K562 (cell line): Measurements from ENCODE around the gene AGPAT4. TPM values are rescaled to one million over a fixed set of nuclear protein-coding genes. Genes with fewer than 3 reads are reported as not detected.
A peak's percentile ranks its signal among the peaks of the same experiment; 100 is the strongest.

Source experiments
- ATAC-seq: fragments of 200-7000 bp; cut with Tn5 transposase; 3 replicates; pipeline ENCODE4 v1.9.1; 2020; ENCODE audit warnings: moderate library complexity
- BruUV-seq: library from RNA; stranded (reverse); fragments of 400-500 nt; replicated peaks from 2 replicates; lab custom pipeline; 2021; lab: Mats Ljungman, UMichigan
- CTCF ChIA-PET: fragments of 300-600 bp; formaldehyde crosslinking; extraction: SDS; loops from one replicate; lab custom pipeline; 2021; ENCODE audit warnings: low intra/inter-chr PET ratio; lab: Yijun Ruan, JAX
- POLR2A ChIA-PET: fragments of 300-600, 350-650 bp; sonication (Branson Sonifier 250); formaldehyde crosslinking; extraction: SDS; loops from one replicate; lab custom pipeline; 2021; ENCODE audit warnings: antibody characterized with exemption, inconsistent platforms; lab: Yijun Ruan, JAX
- DNase-seq, 4 experiments: peaks; one replicate each; pipeline versions ENCODE4 v3.0.0 to v3.0.0-alpha.2; 2011 to 2018; ENCODE audit warnings: low spot score in 3 of 4, mixed read lengths in 3 of 4; ENCODE audit errors: extremely low read depth in 1 of 4
- FAIRE-seq: peaks from 2 replicates; lab custom pipeline; 2011; peaks lifted over from hg19 to GRCh38; lab: Jason Lieb, UNC
- H2AFZ ChIP-seq: 2 replicates; pipeline ENCODE4 v1.6.0; 2011; ENCODE audit warnings: low read depth, low read length, control low read depth, inconsistent platforms
- H3K27ac ChIP-seq: fragments of 200-600 bp; 3 replicates; pipeline ENCODE4 v1.8.0; 2011; ENCODE audit warnings: low read depth, mild to moderate bottlenecking, control low read depth, inconsistent platforms, low read length, moderate library complexity, mixed read lengths; ENCODE audit errors: extremely low read depth
- H3K27me3 ChIP-seq, 2 experiments: fragments of 300-600 bp in 1 of 2; 2 replicates in 1 of 2; 3 replicates in 1 of 2; pipeline versions ENCODE4 v1.6.0 to v1.8.0; 2011; ENCODE audit warnings: inconsistent platforms in 2 of 2, low read length in 2 of 2, mild to moderate bottlenecking in 1 of 2, mixed read lengths in 1 of 2, moderate library complexity in 1 of 2; ENCODE audit not compliant: control insufficient read depth in 2 of 2, insufficient read depth in 2 of 2
- H3K36me3 ChIP-seq: fragments of 300-600 bp; 3 replicates; pipeline ENCODE4 v1.8.0; 2011; ENCODE audit warnings: mild to moderate bottlenecking, low read length, inconsistent platforms; ENCODE audit not compliant: control insufficient read depth, insufficient read depth
- H3K4me1 ChIP-seq, 2 experiments: fragments of 200-600 bp in 1 of 2; replicated peaks in 1 of 2; 2 replicates in 1 of 2; 3 replicates in 1 of 2; pipeline versions ENCODE4 v1.5.1 to v1.8.0; 2011; ENCODE audit warnings: inconsistent platforms in 2 of 2, low read length in 2 of 2, mild to moderate bottlenecking in 1 of 2, mixed read lengths in 1 of 2, moderate library complexity in 1 of 2; ENCODE audit not compliant: control insufficient read depth in 2 of 2, insufficient read depth in 2 of 2
- H3K4me2 ChIP-seq: 2 replicates; pipeline ENCODE4 v1.6.1; 2011; ENCODE audit warnings: low read length, control low read depth, inconsistent platforms, mixed read lengths; ENCODE audit not compliant: insufficient read depth
- H3K4me3 ChIP-seq: fragments of 200-600 bp; sonication (generic), shearing (Covaris generic); 2 replicates; pipeline ENCODE4 v1.5.1; 2016; ENCODE audit warnings: control low read depth, inconsistent platforms
- H3K79me2 ChIP-seq: fragments of 200-600 bp; 3 replicates; pipeline ENCODE4 v1.8.0; 2011; ENCODE audit warnings: low read length, inconsistent platforms; ENCODE audit not compliant: control insufficient read depth, insufficient read depth
- H3K9ac ChIP-seq, 2 experiments: 2 replicates each; pipeline versions ENCODE4 v1.6.0 to v1.6.1; 2011; ENCODE audit warnings: low read depth in 2 of 2, low read length in 2 of 2, control low read depth in 1 of 2, inconsistent platforms in 1 of 2, mild to moderate bottlenecking in 1 of 2, mixed read lengths in 1 of 2; ENCODE audit not compliant: insufficient read depth in 1 of 2
- H3K9me1 ChIP-seq: one replicate; pipeline ENCODE4 v1.6.0; 2011; ENCODE audit warnings: inconsistent platforms, mild to moderate bottlenecking, low read length, moderate library complexity; ENCODE audit not compliant: control insufficient read depth, insufficient read depth
- H3K9me3 ChIP-seq: replicated peaks from 2 replicates; pipeline ENCODE4 v1.5.1; 2011; ENCODE audit warnings: low read depth, low read length, inconsistent platforms; ENCODE audit not compliant: control insufficient read depth, insufficient read depth
- H4K20me1 ChIP-seq: replicated peaks from 2 replicates; pipeline ENCODE4 v1.6.1; 2011; ENCODE audit warnings: low read length, inconsistent platforms, mixed read lengths; ENCODE audit not compliant: control insufficient read depth, insufficient read depth
- CTCFL ChIP-seq: IDR thresholded peaks from 2 replicates; pipeline ENCODE4 v1.6.1; 2011; ENCODE audit warnings: borderline replicate concordance, low read depth, mild to moderate bottlenecking, moderate library complexity, low read length; ENCODE audit not compliant: insufficient read depth, poor library complexity, severe bottlenecking
- FOXJ3 ChIP-seq: sonication (generic); formaldehyde crosslinking; IDR thresholded peaks from 2 replicates; pipeline ENCODE4 v1.4.0; 2020; ENCODE audit warnings: mild to moderate bottlenecking, missing genetic modification reagents
- NKRF ChIP-seq: fragments of 450-650 bp; IDR thresholded peaks from 2 replicates; pipeline ENCODE4 v1.6.1; 2016; ENCODE audit warnings: borderline replicate concordance
- OTX1 ChIP-seq: fragments of 450-650 bp; formaldehyde crosslinking; IDR thresholded peaks from 2 replicates; pipeline ENCODE4 v1.4.0; 2022; ENCODE audit warnings: mild to moderate bottlenecking
- RNF219 ChIP-seq: fragments of 250-450 bp; sonication (Bioruptor Pico); IDR thresholded peaks from 2 replicates; pipeline ENCODE4 v1.5.0; 2022; ENCODE audit warnings: mild to moderate bottlenecking
- STAT5B ChIP-seq: fragments of 250-450 bp; sonication (Bioruptor Pico); IDR thresholded peaks from 2 replicates; pipeline ENCODE4 v1.8.0; 2021; ENCODE audit warnings: mild to moderate bottlenecking, inconsistent platforms
- TEAD4 ChIP-seq, 2 experiments: sonication (generic) in 1 of 2; formaldehyde crosslinking in 1 of 2; IDR thresholded peaks; 2 replicates each; pipeline versions ENCODE4 v1.6.1 to v1.8.0; 2012 to 2022; ENCODE audit warnings: borderline replicate concordance in 1 of 2, inconsistent platforms in 1 of 2, low read length in 1 of 2, mild to moderate bottlenecking in 1 of 2, missing genetic modification reagents in 1 of 2
- TFAP4 ChIP-seq: sonication (generic); formaldehyde crosslinking; IDR thresholded peaks from 2 replicates; pipeline ENCODE4 v1.8.0; 2022; ENCODE audit warnings: missing genetic modification reagents, mild to moderate bottlenecking, moderate library complexity, borderline replicate concordance
- ZNF408 ChIP-seq: fragments of 250-450 bp; sonication (Bioruptor Pico); IDR thresholded peaks from 2 replicates; pipeline ENCODE4 v1.4.0; 2020; ENCODE audit warnings: low read depth, mild to moderate bottlenecking, moderate library complexity
- WGBS: fragments of 100-300 bp; shearing (Covaris generic); methylation state at CpG from one replicate; pipeline ENCODE4 v1.1.6; 2016; ENCODE audit warnings: low coverage, mixed read lengths; ENCODE audit not compliant: insufficient coverage; ENCODE audit errors: missing lambda C conversion rate; 5-methylcytosine and 5-hydroxymethylcytosine counted together
- in situ Hi-C: fragments of 300-500 bp; cut with MboI; formaldehyde crosslinking; loops from 4 replicates; pipeline ENCODE4 v1.15.0; 2018; ENCODE audit warnings: inconsistent platforms, mixed read lengths
- intact Hi-C: fragments of 100-400 bp; cut with micrococcal nuclease; formaldehyde crosslinking; loops from 2 replicates; pipeline ENCODE4 v1.14.2; 2022
- polyA plus RNA-seq, 8 experiments: library from polyadenylated mRNA; depleted of rRNA in 4 of 8; stranded (reverse) in 5 of 8; unstranded in 3 of 8; fragments of >200 nt; fragmentation: Nextera tagmentation in 2 of 8; fragmentation: Illumina TruSeq in 1 of 8; extraction: Ambion mirVana in 2 of 8; extraction: Trizol in 1 of 8; gene quantifications; 2 replicates each; pipeline versions ENCODE4 v1.2.1 to v1.2.3, GENCODE V29; 2011 to 2014; ENCODE audit warnings: inconsistent platforms in 1 of 8, missing spikeins in 1 of 8
- total RNA-seq, 7 experiments: library from RNA; depleted of rRNA in 6 of 7; stranded (reverse); fragments of >200 nt in 6 of 7; fragmentation: Illumina TruSeq in 2 of 7; extraction: Trizol in 2 of 7; gene quantifications; 2 replicates each; pipeline versions ENCODE4 v1.2.1 to v1.2.3, GENCODE V29; 2011 to 2021; ENCODE audit warnings: low replicate concordance in 1 of 7

Gene AGPAT4
- total and polyA plus RNA-seq, 9 of the 15 experiments (the other 6 are each of a cell fraction or from before 2014, with no cell fraction given): 2.2 to 15.0 (median 5.7) TPM

GRCh38 chr6:161299726-161300125, 25.9 kb upstream of the AGPAT4 start (continued):
- TF ChIP-seq NKRF: no peak

- Histone ChIP-seq H3K9me3 (no peaks in the 10 kb centered on the region), H3K27me3 (no peaks in the 10 kb centered on the region), H3K4me3 (no peak overlapping the region), H3K9ac (no peak overlapping the region), H3K4me1 (peaks cover 0 to 7% of the 10 kb centered on the region in 2 experiments; a peak in 3 of 5 replicates), H3K36me3 (no peaks in the 10 kb centered on the region), H4K20me1 (no peaks in the 10 kb centered on the region), H2AFZ (peak overlapping the region; percentile 20; the same call in 1 of the 2 replicates), H3K27ac (no peak overlapping the region), H3K4me2 (no peak overlapping the region), H3K9me1 (no peaks in the 10 kb centered on the region), H3K79me2 (no peaks in the 10 kb centered on the region)
- FAIRE-seq (no peak), ATAC-seq (no peak), DNase-seq (no peak)
- ChIA-PET POLR2A (no interaction called here), CTCF (no interaction called here)
- no TSS peak for BruUV-seq
- in situ Hi-C loops (no loop called here), intact Hi-C loops (no loop called here)
- 65% methylated on average over 1 of the region's 1 CpG for WGBS
- TF ChIP-seq ZNF408 (CRISPR knock-in tag): no peak
- TF ChIP-seq CTCFL: no peak
- TF ChIP-seq OTX1 (CRISPR knock-in tag): no peak
- TF ChIP-seq STAT5B (CRISPR knock-in tag): no peak
- no peak for TF ChIP-seq TEAD4 (IDR thresholded peaks at IDR 0.05; ENCODE audit: low read length)
- no peak for TF ChIP-seq TEAD4 (CRISPR knock-in tag; IDR thresholded peaks at IDR 0.05; ENCODE audit: borderline replicate concordance)
- TF ChIP-seq RNF219: no peak
- no peak for TF ChIP-seq FOXJ3 (CRISPR knock-in tag)
- no peak for TF ChIP-seq TFAP4 (CRISPR knock-in tag)
Measured at GRCh38 chr6:161295784-161296183, 21.9 kb upstream of the AGPAT4 start.
